ENCODE results near the gene C16orf78.

Gene C16orf78

DNA sequence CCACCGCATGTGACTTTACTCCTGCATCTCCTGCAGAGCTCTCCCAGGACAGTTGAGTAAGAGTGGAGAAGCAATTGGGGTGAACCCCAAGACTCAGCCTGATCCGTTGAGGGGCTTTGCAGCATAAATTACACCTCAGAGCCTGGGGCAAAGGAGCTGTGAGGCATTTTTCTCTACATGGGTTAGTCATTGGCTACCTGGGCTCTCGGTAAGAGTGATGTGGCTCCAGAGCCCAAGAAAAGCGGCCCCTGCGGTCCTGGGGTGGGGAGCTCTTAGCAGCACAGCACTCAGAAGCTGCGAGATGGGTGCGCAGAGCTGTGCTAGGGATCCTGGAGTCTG lies 40.4 kb upstream of the C16orf78 start:
- in situ Hi-C loops (cut with MboI; ENCODE audit: low pct_unique_long_range_greater_than_20kb, low sequenced_read_pairs, unreplicated experiment), result loop anchor here (10.0 kb wide), 1 partner anchor 648 kb away; no protein-coding TSS in a partner anchor
- DNase-seq (ENCODE audit: low spot score), result no peak
- TF ChIP-seq, protein P1, sequence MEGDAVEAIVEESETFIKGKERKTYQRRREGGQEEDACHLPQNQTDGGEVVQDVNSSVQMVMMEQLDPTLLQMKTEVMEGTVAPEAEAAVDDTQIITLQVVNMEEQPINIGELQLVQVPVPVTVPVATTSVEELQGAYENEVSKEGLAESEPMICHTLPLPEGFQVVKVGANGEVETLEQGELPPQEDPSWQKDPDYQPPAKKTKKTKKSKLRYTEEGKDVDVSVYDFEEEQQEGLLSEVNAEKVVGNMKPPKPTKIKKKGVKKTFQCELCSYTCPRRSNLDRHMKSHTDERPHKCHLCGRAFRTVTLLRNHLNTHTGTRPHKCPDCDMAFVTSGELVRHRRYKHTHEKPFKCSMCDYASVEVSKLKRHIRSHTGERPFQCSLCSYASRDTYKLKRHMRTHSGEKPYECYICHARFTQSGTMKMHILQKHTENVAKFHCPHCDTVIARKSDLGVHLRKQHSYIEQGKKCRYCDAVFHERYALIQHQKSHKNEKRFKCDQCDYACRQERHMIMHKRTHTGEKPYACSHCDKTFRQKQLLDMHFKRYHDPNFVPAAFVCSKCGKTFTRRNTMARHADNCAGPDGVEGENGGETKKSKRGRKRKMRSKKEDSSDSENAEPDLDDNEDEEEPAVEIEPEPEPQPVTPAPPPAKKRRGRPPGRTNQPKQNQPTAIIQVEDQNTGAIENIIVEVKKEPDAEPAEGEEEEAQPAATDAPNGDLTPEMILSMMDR (IDR thresholded peaks at IDR 0.05; ENCODE audit: extremely low read depth, insufficient read depth, missing control alignments), result no peak

DNA sequence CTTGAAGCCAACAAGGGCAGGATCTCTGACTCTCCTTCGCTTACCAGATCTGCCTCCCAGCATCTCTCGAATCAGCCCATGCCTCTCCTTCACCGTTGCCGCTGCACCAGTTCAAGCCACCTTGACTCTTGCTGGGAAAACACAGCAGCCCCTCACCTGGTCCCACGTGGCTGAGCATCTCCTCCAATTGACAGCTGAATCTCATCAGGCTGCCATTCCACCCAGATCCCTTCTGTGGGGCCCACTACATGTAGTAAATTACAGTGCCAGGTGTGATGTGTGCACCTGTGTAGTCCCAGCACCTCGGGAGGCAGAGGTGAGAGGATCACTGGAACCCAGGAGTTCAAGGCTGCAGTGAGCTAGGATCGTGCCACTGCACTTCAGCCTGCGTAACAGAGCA lies 37.8 kb upstream of the C16orf78 start:
- in situ Hi-C loops (cut with MboI; ENCODE audit: low pct_unique_long_range_greater_than_20kb, low sequenced_read_pairs, unreplicated experiment), result loop anchor here (10.0 kb wide), 1 partner anchor 651 kb away; no protein-coding TSS in a partner anchor
- DNase-seq (ENCODE audit: low spot score), result no peak
- TF ChIP-seq, protein P1 (IDR thresholded peaks at IDR 0.05; ENCODE audit: extremely low read depth, insufficient read depth, missing control alignments), result no peak

DNA sequence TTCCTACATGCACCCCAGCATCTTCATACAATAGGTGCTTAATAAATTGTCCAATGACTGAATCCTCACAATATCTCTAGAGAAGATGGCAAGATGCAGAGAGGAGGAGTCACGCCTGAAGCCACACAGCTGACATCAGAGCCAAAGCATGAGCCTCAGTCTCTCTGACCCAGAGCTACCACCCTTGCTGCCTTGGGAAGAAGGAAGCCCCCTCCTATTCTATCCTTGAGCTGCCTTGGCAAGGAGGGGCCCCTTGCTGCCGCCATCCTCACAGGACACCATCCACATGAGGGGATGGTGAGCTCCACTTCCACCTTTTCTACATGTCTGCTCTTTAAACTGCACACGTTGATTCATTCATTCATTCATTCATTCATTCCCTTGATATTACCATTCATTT lies 37.0 kb upstream of the C16orf78 start:
- TF ChIP-seq, protein P1 (IDR thresholded peaks at IDR 0.05; ENCODE audit: extremely low read depth, insufficient read depth, missing control alignments), result no peak
- in situ Hi-C loops (cut with MboI; ENCODE audit: low pct_unique_long_range_greater_than_20kb, low sequenced_read_pairs, unreplicated experiment), result loop anchor here (10.0 kb wide), 1 partner anchor 652 kb away; no protein-coding TSS in a partner anchor
- DNase-seq (ENCODE audit: low spot score), result no peak

DNA sequence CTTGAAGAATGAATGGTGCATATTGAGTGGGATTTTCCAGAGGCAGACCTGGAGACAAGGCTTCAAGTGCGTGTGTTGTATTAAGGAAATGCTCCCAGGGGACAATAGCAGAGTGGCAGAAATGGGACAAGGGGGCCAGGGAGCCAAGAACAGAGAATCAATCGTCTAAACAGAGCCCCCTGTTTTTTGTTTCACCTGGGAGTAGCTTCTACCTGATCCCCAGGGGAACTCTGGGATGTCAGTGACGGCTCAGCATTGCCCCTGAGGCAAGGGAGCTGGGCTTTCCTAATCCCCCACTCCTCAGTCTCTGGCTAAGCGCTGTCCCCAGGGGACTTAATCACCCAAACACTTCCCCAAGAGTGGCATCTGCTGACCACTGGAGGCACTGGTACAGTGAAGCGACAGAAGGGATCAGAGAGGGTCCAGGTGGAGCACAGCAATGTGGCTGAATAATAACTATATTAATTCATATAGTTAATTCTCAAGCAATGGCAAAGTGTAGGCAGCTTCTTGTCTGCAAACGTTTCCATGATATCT lies 35.7 kb upstream of the C16orf78 start:
- in situ Hi-C loops (cut with MboI; ENCODE audit: low pct_unique_long_range_greater_than_20kb, low sequenced_read_pairs, unreplicated experiment), result loop anchor here (10.0 kb wide), 1 partner anchor 653 kb away; no protein-coding TSS in a partner anchor
- no peak for DNase-seq (ENCODE audit: low spot score)
- TF ChIP-seq, protein P1 (IDR thresholded peaks at IDR 0.05; ENCODE audit: extremely low read depth, insufficient read depth, missing control alignments), result no peak

DNA sequence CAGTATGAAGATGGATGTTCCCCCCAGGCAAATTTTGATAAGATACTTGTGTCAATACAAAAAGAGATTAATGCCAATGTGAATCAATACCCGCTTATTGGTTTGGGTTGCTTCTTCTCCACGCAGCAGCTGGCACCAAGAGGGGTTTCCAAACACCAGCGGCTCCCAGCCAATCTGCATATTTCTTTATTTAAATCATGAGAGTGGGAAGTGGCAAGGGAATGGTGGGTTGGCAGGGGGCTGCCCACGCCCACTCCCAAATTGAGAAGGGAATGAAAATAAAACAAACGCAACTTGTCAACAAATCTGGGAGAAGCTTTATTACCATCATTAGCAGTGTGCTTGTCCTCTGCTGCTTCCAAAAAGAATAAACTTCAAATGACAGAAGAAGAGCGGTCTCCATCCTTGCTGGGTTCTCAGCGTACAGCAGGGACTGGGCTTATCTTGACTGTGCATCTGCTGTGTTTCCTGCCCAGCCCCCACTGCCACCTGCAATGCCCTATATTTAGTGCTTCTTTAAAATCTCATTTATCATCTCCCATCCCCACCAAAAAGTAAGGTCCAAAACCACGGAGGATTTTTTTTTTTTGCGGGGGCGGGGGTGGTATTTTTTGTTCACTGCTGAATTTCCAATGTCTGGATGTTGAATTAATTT lies 34.9 kb upstream of the C16orf78 start:
- no peak for DNase-seq (ENCODE audit: low spot score)
- TF ChIP-seq, protein P1 (IDR thresholded peaks at IDR 0.05; ENCODE audit: extremely low read depth, insufficient read depth, missing control alignments), result no peak
- in situ Hi-C loops (cut with MboI; ENCODE audit: low pct_unique_long_range_greater_than_20kb, low sequenced_read_pairs, unreplicated experiment), result loop anchor here (10.0 kb wide), 1 partner anchor 654 kb away; no protein-coding TSS in a partner anchor

DNA sequence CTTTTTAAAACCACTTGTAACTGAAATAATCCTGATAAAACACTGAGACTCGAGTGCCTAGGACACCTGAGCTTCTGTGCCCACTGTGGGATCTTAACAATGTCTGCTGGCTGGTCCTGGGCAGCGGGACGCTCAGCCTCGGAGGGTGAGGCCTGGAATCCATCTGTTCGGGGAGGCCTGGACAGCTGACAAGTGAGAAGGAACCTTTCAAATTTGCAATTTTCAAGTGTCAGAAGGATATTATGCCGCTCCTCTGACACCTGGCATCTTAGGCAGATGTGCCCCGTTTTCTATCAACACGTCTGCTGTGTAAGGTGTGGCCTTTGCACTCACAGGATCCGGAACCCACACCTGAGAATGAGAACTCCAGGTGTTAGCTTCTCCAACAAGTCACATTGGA lies 33.1 kb upstream of the C16orf78 start:
- DNase-seq (ENCODE audit: low spot score), result no peak
- TF ChIP-seq, protein P1 (IDR thresholded peaks at IDR 0.05; ENCODE audit: extremely low read depth, insufficient read depth, missing control alignments), result no peak
- in situ Hi-C loops (cut with MboI; ENCODE audit: low pct_unique_long_range_greater_than_20kb, low sequenced_read_pairs, unreplicated experiment), result no loop called here
